Measurements from ENCODE around the gene LEKR1.

LEKR1 gene

DNA sequence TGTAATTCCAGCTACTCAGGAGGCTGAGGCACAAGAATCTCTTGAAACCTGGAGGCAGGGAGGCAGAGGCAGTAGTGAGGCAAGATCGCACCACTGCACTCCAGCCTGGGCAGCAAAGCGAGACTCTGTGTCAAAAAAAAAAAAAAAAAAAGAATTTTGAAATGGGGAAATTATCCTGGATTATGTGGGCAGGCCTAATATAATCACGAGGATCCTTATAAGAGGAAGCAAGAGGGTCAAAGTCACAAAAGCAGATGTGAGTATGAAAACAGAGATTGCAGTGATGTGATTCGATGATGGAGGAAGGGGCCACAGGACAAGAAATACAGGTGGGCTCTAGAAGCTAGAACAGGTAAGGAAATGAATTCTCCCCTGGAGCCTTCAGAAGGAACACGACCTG is 159.6 kb downstream of the LEKR1 start:
- DNase-seq: no peak

DNA sequence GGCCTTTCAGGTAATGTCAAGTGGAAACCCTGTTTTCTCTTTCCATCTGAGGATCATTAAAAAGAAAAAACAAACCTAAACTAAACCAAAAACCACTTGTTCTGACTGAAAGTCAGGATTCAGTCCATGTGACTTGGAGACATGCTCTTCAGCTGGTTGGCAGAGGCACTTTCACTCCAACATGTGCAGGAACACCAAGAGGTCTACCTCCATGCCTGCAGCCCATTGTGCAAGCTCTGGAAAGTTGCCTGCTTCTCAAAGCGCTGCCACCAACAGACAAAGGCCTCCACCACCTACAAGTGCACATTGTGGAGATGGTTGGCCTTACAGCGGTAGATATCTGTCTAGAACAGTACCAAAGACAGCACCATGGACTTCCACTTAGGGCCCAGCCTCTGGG is 161.8 kb downstream of the LEKR1 start:
- no peak for DNase-seq

DNA sequence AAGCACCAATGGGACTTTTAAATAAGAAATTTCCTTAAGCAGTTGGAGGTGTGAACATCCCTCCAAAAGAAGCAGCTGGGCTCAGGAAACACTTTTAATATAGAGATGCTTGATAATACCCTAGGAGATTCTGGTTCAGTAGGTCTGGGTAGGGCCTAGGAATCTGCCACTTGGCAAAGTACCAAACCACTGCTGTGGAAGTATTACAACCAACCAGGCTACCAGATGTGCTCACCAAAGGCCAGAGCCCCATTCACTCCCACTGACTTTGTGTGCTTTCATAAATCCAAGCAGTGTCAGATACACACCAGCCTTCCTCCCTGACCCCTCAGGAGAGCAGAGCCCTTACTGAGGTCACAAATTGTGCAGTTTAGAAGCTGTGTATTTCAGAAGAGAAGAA is 171.2 kb downstream of the LEKR1 start:
- no peak for DNase-seq

DNA sequence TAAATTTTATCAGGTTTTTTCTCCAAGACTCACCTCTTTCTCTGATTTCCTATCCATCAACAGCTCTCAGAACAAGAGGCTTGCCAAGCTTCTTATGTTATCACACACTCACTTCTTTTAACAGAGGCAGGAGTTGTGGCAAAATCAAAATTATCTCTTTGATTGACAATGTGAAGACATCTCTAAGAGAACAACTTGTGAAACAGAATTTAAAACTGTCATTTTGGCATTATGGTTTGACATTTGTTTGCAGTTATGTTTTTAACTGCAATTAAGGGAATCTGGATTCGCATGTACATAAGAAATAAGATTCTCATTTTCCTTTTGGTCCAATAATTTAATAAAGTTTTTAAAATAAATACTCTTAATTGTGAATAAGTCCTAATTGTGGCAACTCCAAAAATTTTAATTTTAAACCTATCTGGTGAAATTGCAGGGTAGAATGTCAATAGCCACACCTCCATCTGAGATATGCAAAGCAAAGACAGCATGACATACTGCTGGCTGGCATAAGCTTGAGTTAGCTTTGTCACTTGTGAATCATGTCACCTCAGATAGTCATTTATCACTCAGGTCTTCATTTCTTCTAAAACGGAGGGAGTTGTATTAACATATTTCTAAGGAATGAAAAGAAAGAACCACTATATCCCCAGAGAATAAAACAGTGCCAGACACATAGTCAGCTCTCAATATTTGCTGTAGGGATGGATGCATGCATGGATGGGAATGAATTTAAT is 175.2 kb downstream of the LEKR1 start:
- DNase-seq: no peak

DNA sequence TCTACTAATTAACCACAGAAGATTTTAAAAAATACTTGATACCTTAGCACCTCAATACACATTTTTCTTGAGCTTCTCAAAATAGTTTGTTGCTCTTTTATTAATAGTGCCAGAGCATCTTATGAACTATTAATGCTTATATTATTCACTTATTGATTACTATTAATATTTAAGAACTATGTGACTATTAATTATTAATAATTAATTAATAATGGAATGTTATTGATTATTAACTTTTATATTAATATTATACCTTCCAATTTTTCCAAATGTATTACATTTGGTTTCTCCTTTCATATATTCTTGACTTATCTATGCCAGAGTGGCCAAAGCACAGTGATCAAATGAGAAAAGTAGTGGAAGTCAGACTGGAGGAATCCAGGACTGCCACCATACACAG is 195.5 kb downstream of the LEKR1 start:
- no peak for DNase-seq

DNA sequence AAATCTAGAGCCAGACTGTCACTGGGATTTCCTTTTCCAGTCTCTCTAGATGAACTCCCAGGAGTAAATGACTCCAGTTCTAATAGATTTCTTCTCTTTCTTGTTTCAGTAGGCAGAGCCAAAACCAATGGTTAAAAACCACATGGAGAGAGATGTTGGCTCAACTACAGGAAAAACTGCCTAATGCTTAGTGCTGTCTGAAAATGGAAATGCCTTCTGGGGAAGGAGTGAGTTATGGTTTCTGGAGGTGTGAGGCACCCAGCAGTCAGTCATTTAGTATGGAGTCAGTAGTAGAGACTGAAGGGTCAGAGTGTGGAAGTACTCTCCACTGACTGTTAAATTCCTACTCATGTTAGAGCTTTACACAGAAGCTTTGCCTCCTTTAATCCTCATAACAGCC is 197.1 kb downstream of the LEKR1 start:
- DNase-seq: no peak

DNA sequence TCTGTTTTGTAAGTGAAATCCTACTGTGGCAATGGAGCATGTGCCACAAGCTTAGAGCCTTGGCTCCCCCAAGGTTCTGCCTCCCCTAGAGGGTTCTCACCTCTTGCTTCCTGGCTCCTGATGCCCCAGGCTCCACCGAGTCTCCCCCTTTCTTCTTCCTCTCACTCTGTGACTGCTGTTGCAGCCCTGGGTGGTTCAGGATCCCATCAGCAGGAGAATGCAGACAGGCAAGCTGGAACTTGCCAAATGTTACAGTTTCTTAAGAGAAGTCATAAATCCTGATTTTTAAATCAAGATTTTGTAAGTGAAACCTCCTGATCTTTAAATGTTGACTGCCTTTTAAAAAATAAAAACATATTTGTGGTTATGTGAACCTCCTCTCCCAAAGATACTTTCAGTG is 199.9 kb downstream of the LEKR1 start:
- DNase-seq: no peak

DNA sequence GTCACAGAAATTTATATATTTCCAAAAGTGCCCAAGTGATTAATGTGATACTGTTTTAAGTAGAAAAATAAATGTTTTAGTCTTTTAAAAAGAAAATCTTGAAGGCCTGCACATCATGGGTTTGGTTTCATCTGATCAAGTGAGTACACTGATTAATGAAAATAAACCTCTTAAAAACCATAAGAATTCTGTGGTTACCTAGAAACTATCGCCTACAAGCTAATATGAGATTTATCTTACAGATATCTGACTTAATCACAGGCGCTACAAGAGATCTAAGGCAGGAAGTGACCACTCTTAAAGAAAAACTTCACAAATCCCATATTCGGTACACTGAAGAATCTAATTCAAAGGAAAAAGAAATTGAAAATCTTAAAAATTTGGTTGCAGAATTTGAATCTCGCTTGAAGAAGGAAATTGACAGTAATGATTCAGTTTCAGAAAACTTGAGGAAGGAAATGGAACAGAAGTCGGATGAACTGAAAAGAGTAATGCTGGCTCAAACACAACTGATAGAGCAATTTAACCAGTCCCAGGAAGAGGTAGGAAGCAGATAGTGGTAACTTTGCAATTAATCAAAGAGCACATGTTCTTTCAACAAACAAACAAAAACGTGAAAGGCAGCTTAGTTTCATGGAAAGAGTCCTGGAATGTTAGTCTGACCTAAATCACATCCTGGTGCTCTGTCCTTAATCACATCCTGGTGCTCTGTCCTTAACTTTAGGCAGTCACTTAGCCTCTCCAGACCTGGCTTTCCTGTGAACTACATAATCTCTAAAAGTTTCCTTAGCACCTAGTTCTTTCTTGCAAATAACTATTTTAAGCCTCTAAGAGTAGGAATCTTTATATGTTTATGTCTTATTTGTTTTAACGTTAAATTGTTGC is 201.9 kb downstream of the LEKR1 start:
- no peak for DNase-seq

DNA sequence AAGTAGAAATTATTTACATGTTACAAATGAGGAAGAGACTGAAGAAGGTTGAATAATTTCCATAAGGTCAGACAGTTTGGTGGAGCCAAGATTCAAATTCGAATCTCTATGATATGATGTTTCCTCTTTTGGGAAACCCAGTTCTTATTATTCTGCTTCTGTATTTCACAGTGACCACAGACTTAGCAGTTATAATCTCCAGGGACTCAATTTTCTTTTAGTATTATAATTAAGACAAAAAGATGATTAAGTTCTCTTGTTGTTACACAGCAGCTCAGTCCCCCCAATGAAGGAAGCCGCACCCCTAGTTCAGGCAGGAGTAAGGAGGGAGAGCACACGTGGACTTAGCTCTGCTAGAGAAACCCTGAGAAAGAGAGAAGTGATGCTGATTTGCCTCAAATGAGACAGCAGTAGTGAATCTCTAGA is 203.2 kb downstream of the LEKR1 start:
- no peak for DNase-seq

DNA sequence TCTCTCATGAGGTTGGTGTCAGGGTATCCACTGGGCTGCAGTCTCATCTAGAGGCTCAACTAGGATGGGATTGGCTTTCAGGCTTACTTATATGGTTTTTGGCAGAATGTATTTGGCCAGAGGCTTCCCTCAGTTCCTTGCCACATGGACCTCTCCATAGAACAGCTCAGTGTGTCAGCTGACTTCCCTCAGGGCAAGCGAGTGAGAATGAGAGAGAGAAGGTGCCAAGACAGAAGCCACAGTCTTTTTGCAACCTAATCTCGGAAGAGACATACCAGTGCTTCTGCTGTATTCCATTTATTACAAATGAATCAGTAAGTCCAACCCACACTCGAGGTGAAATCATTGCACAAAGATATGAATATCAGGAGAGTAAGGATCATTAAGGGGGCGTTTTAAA is 204.6 kb downstream of the LEKR1 start:
- no peak for DNase-seq

DNA sequence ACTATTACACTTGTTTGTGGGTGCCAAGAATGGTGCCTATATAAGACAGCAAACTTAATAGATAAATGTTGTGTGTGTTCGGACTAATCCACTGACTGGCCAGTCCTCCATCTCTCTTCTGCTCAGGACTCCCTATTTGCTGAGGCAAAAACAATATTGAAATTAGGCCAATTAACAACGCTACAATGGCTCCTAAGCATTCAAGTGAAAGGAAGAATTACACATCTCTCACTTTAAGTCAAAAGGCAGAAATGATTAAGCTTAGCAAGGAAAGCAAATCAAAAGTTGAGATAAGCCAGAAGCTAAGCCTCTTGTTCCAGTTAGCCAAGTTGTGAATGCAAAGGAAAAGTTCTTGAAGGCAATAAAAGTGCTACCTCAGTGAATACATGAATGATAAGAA is 206.8 kb downstream of the LEKR1 start:
- DNase-seq: no peak

DNA sequence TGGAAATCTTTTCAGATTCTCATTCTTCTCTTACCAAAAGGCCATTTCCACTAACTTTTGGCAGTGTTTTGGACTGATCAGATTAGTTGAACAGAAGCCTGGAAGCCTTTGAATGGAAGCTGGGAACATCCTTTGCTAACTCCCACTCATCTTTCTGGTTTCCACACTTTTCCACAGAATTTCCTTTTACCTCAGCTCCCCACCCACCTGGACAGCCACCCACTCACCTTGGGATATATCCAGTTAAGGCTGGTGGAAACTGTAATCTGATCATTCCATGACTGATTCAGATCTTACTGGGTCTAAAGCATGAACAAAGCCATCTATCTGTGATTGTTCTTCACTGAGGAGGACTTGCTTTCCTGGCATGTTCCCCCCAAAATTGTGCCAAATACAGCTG is 214.3 kb downstream of the LEKR1 start:
- no peak for DNase-seq

DNA sequence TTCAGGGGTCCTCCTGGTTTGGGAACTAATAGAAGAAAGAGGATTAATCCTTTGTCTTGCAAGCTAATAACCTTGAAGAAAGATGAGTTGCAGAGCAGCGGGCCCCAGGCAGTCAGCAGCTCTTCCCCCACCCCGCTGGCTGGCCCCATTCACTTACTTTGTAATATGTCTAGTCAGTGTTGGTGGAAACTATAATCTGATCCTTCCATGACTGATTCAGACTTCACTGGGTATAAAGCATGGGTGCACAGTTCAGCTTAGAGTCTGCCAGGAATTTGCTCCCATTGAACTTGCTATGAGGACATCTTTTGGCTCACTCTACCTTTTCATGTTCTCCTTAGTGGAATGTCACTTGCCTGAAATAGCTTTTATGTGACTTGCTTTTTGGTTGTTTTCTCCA is 216.1 kb downstream of the LEKR1 start:
- no peak for DNase-seq

DNA sequence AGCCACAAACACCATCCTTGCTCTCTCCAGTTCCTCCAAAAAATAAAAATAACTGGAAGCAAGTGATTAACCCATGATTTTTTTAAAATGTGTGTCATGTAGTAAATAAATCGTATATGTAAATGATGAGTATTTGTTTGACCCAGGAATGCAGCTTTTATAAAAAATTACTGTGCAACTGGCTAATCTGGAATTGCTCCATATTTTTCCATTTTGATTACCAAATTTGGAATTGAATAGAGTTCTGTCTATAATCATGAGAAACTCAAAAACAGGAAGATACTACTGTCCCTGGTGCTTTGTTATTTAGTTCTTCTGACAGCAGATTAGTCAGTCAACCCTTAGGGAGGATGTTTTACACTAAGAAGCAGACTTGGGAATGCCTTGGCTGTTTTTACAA is 217.6 kb downstream of the LEKR1 start:
- no peak for DNase-seq

DNA sequence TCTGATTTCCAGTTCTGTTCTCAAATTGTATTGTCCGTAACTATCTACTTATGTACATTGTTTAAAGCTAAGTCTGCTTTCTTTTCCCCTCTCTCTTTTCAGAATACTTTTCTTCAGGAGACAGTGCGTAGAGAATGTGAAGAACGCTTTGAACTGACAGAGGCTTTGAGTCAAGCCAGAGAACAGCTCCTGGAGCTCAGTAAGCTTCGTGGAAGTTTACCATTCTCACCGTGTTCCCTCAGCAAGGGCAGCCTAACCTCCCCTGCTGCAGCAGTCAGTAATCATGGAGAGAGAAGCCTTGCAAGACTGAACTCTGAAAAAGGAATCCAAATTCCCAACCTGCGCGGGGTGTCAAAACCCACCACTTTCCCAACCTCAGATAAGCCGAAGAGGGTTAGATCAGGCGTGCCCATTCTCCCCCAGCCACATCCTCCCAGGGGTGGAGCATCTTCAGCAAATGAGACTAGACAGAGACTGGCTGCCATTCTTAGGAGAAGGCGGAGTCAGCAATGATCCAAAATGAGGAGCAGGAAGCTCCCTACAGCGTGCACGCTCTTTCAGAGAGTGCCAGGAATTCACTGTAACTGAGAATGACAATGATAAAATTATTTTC is 219.2 kb downstream of the LEKR1 start:
- DNase-seq: no peak

DNA sequence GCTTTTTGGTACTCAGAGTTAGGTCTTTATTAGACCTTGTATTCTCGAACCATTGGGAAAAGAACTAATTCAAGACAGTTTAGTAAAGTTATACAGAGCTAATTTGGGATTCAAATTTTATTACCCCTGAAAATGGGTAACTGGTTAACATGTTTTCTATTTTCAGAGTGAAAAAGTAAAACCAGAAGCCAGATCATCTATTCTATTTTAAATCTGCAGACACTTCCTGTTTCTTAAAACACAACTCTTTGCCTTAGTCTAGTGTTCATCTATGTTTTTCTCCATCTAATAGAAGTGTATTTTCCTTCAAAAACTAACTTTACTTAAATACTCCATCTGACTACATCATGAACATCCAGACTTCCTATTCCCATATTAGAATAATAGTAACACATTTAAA is 220.4 kb downstream of the LEKR1 start:
- no peak for DNase-seq

DNA sequence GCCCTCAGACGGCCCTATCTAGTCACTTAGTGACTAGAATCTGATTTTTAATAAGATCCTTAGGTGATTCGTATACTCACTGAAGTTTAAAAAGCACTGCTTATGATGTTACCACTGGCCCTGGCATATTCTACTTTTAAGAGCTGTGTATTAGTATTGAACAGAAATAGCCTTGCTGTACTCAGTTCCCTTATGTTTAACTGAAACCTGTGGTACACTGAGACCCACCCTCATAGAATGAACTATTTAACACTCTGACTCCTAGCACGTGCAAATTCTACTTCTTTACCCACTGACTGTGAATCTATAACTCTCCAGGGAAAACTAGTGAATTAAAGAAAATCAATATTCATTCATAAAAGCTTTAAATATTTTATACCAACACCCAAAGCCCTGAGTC is 224.9 kb downstream of the LEKR1 start:
- DNase-seq: no peak

DNA sequence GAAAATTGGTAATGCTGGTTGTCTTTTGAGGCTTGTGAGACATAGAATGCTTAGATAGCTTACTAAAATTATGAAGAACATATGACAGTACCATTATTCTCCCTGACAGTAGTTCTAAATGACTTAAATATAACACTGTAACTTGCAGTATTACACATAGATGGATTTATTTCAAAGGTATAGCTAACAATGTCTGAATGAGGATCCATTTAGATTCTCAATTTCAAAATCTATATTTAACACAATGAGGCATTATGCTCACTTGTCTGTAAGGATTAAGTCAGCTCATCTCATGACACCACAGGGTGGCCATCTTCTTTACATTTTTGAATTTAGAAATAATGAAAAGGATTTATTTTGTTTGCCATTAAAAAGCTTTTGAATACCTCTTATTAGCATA is 225.4 kb downstream of the LEKR1 start:
- no peak for DNase-seq

DNA sequence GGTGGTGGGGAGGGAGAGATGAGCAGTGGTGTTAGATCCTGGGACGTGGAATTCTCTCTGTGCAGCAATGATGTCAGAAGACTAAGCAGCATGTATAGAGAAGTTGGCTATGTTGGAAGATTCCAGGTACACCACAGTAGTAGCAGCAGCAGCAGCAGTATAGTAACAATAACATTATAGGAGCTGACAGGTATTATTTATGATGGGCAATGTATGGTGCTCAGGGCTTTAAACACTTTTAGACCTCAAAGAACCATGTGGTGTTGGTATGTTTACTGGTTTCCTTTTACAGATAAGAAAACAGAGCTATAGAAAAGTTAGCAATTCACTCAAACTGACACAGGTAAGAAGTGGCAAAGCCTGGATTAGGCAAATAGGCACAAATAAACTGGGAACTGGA is 229.9 kb downstream of the LEKR1 start:
- DNase-seq: no peak

DNA sequence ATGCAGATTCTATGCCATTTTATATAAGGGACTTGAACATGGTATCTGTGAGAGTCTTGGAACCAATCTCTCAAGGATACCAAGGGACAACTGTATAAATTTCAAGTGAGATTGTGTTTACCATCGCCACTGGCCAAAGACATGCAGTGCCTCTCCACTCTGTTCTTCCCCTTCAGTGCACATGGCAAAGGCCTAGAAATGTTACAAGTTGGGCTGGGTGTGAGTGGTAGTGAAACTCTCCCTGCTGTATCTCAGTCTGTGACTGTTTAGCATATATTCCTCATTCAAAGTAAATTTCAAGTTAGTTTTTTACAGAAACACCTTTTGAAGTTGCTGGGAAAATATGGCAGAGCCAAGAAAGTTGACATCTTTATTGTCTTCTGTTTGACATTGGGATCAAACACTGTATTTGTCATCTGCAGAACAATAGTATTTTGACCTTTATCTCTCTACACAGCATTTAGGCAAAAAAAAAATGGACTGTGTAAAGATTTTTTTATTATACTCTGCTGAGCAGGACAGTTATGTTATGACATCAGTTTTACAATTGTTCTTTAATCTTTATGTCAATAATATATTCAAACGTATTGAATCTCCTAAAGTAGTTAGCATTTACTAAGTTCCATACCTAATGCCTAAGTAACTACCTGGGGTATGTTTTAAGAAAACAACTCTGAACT is 232.4 kb downstream of the LEKR1 start:
- DNase-seq: no peak

DNA sequence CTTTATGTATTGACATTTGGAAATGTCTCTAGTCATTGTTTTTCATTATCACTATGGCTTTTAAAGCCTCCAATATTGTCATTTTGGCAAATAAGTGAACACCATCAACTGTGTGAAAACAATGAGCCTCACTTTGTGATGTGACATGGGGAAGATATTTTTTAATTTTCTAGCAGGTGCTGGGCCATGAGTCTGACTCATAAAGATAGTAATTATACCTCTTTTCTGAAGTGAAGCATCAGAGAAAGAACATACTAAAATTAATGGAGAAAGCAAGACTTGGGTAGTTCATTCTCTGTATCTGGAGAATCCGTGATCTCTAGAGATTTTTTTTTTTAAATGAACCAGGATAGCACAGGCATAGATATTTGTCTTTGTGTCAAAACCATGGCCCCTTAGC is 233.0 kb downstream of the LEKR1 start:
- no peak for DNase-seq

DNA sequence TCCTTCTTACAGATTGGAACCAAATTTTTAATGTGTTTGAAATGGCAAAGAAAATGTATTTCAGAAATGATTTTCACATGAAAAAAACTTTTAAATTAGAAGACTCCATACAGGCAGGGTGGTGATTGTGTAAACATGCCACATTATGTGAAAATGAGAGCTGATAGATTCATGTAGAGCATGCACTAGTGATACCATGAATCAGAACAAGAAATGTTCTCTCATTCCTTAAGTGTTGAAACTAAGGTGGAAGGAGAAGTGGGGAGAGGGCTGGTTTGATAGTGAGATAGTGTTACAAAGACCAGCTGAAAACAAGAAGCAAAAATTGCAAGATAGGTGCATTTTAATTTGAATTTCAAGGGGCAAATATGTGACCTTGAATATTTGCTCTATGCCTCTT is 233.5 kb downstream of the LEKR1 start:
- no peak for DNase-seq

DNA sequence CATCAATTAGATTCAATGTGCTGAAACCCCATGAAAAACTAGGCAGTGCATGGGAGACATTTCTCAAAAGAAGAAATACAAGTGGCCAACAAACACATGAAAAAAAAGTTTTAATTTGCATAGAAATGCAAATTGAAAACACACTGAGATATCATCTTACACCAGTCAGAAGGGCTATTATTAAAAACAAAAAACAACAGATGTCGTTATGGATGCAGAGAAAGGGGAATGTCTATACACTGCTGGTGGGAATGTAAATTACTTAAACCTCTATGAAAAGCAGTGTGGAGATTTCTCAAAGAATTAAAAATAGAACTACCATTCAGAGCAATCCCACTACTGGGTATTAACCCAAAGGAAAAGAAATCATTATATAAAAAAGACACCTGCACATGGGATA is 235.1 kb downstream of the LEKR1 start:
- DNase-seq: no peak

Data from right kidney (tissue), 1 donor.